ENCODE measurements around the gene EGFR.

EGFR gene

DNA sequence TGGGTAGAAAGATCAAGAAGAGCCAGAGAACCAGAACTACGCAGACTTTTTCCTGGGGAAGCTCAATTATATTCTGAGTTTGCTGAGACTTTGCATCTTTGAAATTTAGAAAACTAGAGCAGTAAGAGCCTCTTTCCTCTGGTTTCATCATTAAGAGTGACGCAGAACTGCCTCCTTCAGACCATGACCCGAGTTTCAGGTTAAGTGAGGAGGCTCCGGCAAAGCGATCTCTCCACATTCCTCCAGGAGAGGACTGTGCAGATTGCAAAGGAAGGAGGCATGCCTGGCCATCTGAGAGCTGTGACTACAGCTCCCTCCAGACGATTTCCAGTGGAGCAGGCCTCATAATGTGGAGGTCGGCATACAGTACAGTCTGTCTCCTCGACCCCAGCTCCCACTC lies 230.5 kb downstream of the EGFR start:
- DNase-seq (ENCODE audit: low spot score) = no peak

DNA sequence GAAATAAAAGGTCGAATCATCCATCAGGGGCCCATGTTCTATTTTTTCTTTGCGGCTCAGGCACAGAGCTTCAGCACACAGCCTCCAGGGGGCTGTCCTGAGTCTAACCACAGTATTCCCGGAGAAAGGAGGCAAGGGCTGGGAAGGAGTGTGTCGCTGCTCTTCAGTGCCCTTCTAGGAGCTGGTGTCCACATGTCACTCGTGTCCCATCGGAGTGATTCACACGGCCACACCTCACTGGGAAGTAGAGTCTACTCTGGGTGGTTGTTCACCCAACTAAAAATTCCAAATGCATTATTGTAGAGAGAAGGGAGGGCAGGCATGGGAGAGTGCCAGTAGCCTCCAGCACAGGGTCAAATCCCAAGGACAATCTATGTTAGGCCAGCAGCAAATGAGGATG lies 231.5 kb downstream of the EGFR start:
- no peak for DNase-seq (ENCODE audit: low spot score)

DNA sequence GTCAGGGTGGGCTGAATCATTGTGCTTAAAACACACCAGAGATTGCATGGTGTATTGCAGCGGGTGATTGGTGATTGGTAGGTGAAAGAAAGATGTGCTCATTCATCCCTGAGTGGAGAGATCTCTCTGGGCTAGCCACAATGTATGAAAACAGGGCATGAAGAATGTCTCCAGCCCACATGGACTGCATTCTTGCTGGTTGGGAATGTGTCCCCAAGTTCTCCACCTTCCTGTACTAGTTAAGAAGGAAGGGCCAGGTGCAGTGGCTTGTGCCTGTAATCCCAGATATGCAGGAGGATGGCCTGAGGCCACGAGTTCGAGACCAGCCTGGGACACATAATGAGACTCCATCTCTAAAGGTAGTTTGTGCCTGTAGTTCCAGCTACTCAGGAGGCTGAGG lies 232.5 kb downstream of the EGFR start:
- DNase-seq (ENCODE audit: low spot score) = no peak

DNA sequence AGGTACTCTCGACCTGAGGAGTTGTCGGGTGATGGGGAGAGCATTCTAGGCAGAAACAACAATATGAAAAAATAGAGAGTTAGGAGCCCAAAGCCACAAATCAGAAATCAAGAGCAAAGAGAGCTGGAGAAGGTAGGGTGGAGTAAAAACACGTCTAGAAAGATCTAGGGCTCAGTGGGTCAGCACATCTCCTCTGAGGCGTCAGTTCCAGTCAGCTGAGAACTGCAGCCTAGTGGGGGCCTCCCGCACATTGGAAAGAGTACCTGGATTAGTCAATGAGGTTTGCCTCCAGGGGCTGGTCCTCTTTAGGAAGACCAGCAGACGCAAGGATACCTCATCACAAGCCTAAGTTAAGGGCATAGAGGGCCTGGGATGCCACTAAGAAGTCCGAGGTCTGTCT lies 233.1 kb downstream of the EGFR start:
- DNase-seq (ENCODE audit: low spot score) = no peak

DNA sequence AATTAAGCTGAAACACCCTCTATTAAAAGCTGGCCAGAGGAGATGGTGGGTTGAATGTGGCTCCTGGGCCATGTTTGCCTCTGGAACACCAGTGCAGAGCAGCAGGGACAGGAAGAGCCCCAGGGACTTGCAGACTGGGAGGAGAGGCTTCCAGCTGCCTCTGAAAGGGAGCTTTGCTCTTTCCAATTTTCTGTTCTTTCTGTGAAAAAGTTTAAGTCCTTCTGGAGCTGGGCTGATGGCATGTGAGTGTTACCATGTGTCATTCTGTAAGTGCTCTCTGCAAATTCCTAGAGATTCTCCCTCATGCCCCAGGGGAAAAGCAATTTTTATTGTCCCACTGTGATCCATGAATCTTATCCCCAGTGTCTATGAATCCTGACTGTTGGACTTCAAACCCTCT lies 233.6 kb downstream of the EGFR start:
- DNase-seq (ENCODE audit: low spot score) = no peak

DNA sequence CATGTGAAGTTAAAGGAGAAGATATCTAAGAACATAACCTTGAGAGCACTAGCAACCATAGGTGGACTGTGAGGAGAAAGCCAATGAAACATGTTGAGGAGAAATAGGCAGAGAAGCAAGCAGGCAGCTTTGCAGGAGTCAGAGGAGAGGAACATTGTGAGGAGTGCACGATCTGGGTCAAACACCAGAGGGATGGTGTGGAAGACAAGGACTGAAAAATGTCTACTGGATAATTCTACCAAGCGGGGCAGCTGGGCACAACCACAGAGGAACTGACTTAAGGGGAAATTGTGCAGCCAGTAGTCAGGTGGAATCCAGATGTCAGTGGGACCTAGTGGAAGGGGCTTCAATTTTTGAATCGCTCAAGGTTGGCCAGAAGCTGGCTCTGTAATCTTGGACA lies 234.4 kb downstream of the EGFR start:
- no peak for DNase-seq (ENCODE audit: low spot score)

DNA sequence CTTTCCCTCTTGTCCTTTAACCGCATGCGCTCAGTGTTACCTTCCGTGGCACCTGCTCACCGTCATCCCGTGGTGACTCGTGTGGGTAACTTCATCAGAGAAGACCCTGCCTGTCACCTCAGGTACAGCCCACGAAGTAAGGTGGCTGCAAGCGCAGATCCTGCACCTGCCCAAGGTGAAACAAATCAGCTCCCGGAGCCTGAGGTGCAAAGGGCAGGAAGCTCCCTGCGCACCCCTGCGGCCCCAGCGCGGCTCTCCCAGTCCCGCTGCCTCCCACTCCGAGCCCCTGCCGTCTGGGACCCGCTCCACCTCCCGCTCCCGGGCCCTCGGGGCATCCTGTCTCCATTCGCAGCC lies 235.4 kb downstream of the EGFR start:
- no peak for DNase-seq (ENCODE audit: low spot score)

DNA sequence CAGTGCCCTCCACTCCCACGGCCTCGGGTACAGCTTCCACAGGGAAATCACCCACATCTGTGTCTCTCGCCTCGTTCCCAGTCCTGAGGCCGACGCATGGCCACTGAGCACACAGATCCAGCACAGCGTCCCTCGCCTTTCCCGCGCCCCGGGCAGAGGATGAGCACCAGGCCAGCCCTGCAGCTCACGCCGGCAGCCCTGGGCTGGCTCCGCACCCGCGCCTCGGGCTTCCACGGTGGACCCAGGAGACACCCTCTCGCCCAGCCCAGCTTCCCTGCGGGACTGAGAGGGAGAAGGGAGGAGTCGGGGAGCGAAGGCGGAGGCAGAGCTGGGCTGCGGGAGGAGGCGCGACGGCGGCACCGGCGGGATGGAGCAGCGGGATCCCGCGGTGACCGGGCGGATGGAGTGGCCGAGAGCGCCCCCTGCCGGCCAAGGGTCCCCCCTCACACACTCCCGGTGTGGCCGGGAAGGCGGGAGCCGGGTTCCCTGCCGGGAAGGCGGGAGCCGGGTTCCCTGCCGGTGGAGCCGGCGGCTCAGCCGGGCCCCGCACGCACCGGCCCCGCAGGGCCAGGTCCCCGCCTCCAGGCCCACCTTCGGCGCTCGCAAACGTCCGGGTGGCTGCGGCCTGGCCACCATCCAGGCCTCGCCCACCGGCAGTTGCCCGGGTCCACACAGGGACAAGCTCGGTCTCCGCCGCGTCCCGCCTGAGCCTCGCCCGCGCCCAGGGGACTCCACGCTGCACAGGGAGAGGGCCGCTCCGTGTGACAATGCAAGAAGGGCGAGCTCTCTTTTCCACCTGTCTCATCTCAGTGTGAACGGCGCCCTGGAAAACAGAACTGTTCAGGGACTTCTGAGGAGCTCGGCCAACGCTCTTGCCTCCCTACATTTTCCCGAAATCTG lies 236.0 kb downstream of the EGFR start:
- DNase-seq (ENCODE audit: low spot score) = peak; percentile 88

DNA sequence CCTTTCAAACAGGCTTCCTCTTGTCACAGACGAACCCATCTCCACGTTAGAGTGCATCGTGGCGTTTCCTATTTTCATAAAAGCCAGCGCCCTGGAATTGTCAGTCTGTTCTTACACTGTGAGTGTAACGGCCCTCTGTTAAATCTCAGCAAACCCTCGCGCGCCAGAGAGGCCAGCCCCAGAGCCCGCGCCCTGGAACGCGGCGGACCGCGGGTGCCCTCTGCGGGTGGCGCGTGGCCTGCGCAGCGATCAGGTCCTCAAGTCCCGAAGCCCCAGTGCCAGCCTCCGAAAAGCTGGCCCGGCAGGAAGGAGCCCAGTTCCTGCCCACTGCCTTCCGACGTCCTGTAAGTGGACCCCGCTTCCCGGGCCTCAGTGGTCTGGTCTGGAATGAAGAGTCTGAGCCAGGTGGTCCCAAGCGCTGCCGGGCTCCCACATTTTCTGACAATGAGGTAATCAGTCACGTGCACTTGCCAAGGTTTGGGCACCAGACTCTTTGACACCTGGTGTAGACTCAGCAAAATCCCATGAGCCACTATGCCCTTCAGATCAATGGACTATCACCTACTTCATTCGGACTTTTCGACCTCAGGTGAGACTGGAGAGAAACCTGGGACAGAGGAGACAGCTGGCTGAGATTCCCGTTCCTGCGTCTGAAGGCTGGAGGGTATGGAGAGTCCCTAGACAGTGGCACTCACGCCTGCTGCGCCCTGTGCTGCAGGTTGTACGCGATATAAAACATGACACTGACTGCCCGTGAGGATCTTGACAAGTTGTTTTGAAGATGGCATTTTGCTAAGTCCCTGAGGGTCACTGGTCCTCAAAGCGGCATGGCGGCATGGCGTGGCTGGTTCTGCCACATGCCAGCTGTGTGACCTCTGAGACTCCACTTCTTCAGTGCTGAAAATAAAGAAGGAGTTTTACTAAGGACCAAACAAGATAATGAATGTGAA lies 237.0 kb downstream of the EGFR start:
- DNase-seq (ENCODE audit: low spot score) = peak; percentile 75

DNA sequence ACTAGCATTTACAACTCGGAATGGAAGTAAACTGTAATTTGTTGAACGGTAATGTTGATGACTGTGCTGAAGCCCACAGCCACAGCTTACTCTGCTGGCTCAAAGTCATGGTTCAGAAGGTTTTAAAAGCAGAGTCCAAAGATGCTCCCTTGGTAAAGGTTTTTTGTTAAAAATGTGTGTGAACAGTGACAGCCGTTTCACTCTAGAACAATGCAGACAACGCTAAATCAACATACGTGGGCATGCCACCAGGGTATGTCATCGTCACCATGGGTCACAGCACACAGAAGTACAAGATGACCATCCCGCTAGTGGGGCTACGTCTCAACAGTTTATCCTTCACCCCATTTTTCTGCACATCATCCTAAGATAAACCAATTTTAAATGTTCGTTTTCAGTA lies 239.8 kb downstream of the EGFR start:
- no peak for DNase-seq (ENCODE audit: low spot score)

DNA sequence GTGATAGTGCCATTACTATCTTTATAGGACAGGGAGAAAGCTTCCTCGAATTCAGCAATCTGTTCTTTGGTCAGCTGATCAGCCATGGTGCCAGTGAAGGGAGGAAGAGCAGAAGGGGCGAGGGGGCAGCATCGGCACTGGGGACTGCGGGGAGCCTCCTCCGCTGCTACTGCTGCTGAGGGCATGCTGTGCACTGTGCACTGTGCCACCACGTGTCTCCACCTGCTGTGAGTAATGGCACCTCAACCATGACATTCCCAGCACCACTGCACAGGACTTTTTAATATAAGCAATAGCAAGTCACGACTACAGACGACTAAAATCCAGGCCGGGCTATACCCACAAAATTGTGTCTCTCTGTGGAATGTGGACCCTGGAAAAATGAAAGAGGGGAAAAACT lies 241.4 kb downstream of the EGFR start:
- no peak for DNase-seq (ENCODE audit: low spot score)

DNA sequence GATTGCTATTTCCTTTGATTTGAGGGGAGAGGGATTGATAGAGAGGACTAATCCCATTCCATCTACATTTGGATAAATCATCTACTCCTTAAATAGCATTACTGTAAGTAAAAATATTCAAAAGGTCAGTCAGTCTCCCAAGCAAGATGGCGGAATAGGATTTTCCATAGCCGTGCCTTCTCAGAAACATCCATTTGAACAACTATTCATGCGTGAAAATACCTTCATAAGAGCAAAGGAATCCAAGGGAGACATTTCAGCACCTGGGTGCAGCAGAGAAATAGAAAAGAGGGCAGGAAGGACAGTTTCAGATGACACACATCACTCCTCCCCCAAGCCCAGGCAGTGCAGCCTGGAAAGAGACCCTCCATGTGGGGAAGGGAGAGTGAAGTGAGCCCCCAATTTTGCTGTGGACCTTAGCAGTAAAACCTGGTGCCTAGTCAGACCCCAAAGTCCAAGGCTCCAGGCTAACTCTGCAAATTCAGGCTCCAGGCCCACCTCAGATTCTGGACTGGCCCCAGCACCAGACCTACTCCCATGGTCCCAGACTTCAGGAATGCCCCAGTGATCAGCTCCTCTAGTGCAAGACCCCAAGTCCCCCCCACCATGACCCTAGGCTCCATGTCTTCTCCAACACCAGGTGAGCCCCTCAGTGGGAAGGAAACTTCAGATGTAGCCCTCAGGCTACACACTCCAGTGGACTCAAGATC lies 242.0 kb downstream of the EGFR start:
- DNase-seq (ENCODE audit: low spot score) = no peak
